Islet of Langerhans (tissue), 1 donor: Measurements from ENCODE around the gene CDCP1.

ENCODE experiments used
- FAIRE-seq: peaks from one replicate; lab custom pipeline; 2011; peaks lifted over from hg19 to GRCh38; lab: Jason Lieb, UNC

The CDCP1 gene

GRCh38 chr3:45109771-45110508 lies 36.2 kb downstream of the CDCP1 start:
- no peak for FAIRE-seq

GRCh38 chr3:45106874-45107273 lies 39.3 kb downstream of the CDCP1 start:
- no peak for FAIRE-seq

GRCh38 chr3:45105855-45106671 lies 40.1 kb downstream of the CDCP1 start:
- FAIRE-seq = no peak

GRCh38 chr3:45104715-45105711 lies 41.2 kb downstream of the CDCP1 start:
- FAIRE-seq = no peak

- no peak for FAIRE-seq
These were observed 42.1 kb downstream of the CDCP1 start for GRCh38 chr3:45103753-45104714.

GRCh38 chr3:45103334-45103733 lies 42.8 kb downstream of the CDCP1 start:
- no peak for FAIRE-seq

GRCh38 chr3:45100981-45101407 lies 45.2 kb downstream of the CDCP1 start:
- no peak for FAIRE-seq

- no peak for FAIRE-seq
These were observed 47.9 kb downstream of the CDCP1 start for GRCh38 chr3:45098310-45098709.

GRCh38 chr3:45097296-45097883 lies 48.8 kb downstream of the CDCP1 start:
- no peak for FAIRE-seq

- FAIRE-seq = no peak
These were observed 50.2 kb downstream of the CDCP1 start for GRCh38 chr3:45095916-45096526.

- FAIRE-seq = no peak
These were observed 53.0 kb downstream of the CDCP1 start for GRCh38 chr3:45093176-45093575.

GRCh38 chr3:45092132-45093031 lies 53.8 kb downstream of the CDCP1 start:
- FAIRE-seq = no peak

- FAIRE-seq = no peak
These were observed 55.3 kb downstream of the CDCP1 start for GRCh38 chr3:45090855-45091254.

GRCh38 chr3:45088543-45089358 lies 57.4 kb downstream of the CDCP1 start:
- peak; percentile 97 for FAIRE-seq

GRCh38 chr3:45087155-45087554 lies 59.0 kb downstream of the CDCP1 start:
- no peak for FAIRE-seq

- no peak for FAIRE-seq
These were observed 61.1 kb downstream of the CDCP1 start for GRCh38 chr3:45084820-45085816.

GRCh38 chr3:45084361-45084760 lies 61.8 kb downstream of the CDCP1 start:
- no peak for FAIRE-seq
